HEK293 (cell line): ENCODE measurements around the gene NPFFR2.

Experiments
- CTCF ChIA-PET: fragments of 350-600 bp; formaldehyde crosslinking; extraction: SDS; loops from one replicate; lab custom pipeline; 2021; ENCODE audit warnings: antibody characterized with exemption; lab: Yijun Ruan, JAX
- POLR2A ChIA-PET: fragments of 300-600 bp; formaldehyde crosslinking; extraction: SDS; loops from one replicate; lab custom pipeline; 2020; ENCODE audit warnings: antibody characterized with exemption, inconsistent platforms; lab: Yijun Ruan, JAX
- H3K27ac ChIP-seq: fragments of 200-500 bp; sonication (Bioruptor generic); 2 replicates; pipeline ENCODE4 v1.5.1; 2014; ENCODE audit warnings: low read depth, low read length, control low read depth, inconsistent platforms; ENCODE audit errors: extremely low read depth
- H3K36me3 ChIP-seq, 2 experiments: fragments of 200-500 bp in 1 of 2; sonication (Bioruptor generic) in 1 of 2; 1 replicate in 1 of 2; 2 replicates in 1 of 2; pipeline ENCODE4 v1.5.1; 2014 to 2017; ENCODE audit warnings: inconsistent platforms in 2 of 2, low read length in 2 of 2; ENCODE audit not compliant: control insufficient read depth in 2 of 2, insufficient read depth in 1 of 2
- H3K4me1 ChIP-seq: fragments of 200-500 bp; sonication (Bioruptor generic); 2 replicates; pipeline ENCODE4 v1.5.1; 2014; ENCODE audit warnings: mild to moderate bottlenecking, low read length, inconsistent platforms; ENCODE audit not compliant: control insufficient read depth, insufficient read depth
- H3K4me3 ChIP-seq: 2 replicates; pipeline ENCODE4 v1.5.1; 2011; ENCODE audit warnings: low read depth, mild to moderate bottlenecking, control low read depth, low read length, moderate library complexity
- H3K9me3 ChIP-seq: fragments of 200-500 bp; sonication (Bioruptor generic); 2 replicates; pipeline ENCODE4 v1.5.1; 2014; ENCODE audit warnings: low read depth, low read length, inconsistent platforms; ENCODE audit not compliant: control insufficient read depth, insufficient read depth
- BCL11A ChIP-seq: fragments of 450-650 bp; formaldehyde crosslinking; IDR thresholded peaks from 2 replicates; pipeline ENCODE4 v1.5.1; 2016; ENCODE audit warnings: low read depth, missing biosample characterization, missing genetic modification characterization
- CTCF ChIP-seq: fragments of 450-650 bp; formaldehyde crosslinking; IDR thresholded peaks from 2 replicates; pipeline ENCODE4 v1.5.1; 2016; ENCODE audit warnings: missing biosample characterization, missing genetic modification characterization
- EGR2 ChIP-seq: fragments of 450-650 bp; formaldehyde crosslinking; IDR thresholded peaks from 2 replicates; pipeline ENCODE4 v1.5.1; 2016; ENCODE audit warnings: low read depth, missing biosample characterization, missing genetic modification characterization
- GLI2 ChIP-seq: fragments of 450-650 bp; formaldehyde crosslinking; IDR thresholded peaks from 2 replicates; pipeline ENCODE4; 2017; ENCODE audit warnings: missing biosample characterization, missing genetic modification characterization, low read depth, borderline replicate concordance
- HIC1 ChIP-seq: fragments of 450-650 bp; formaldehyde crosslinking; IDR thresholded peaks from 2 replicates; pipeline ENCODE4 v1.5.1; 2016; ENCODE audit warnings: missing biosample characterization, missing genetic modification characterization
- HOXA7 ChIP-seq: sonication (generic); formaldehyde crosslinking; IDR thresholded peaks from 2 replicates; pipeline ENCODE4 v1.8.1; 2022; ENCODE audit warnings: missing genetic modification reagents, borderline replicate concordance
- KLF16 ChIP-seq: fragments of 450-650 bp; formaldehyde crosslinking; IDR thresholded peaks from 2 replicates; pipeline ENCODE4 v1.5.1; 2017; ENCODE audit warnings: missing biosample characterization, missing genetic modification characterization
- MEIS1 ChIP-seq: sonication (generic); formaldehyde crosslinking; IDR thresholded peaks from 2 replicates; pipeline ENCODE4 v1.8.1; 2022; ENCODE audit warnings: missing genetic modification reagents, mild to moderate bottlenecking, borderline replicate concordance
- MYNN ChIP-seq: fragments of 450-650 bp; formaldehyde crosslinking; IDR thresholded peaks from 2 replicates; pipeline ENCODE4 v1.5.1; 2016; ENCODE audit warnings: missing biosample characterization, missing genetic modification characterization, borderline replicate concordance
- REPIN1 ChIP-seq: fragments of 450-650 bp; formaldehyde crosslinking; IDR thresholded peaks from 2 replicates; pipeline ENCODE4 v1.5.1; 2017; ENCODE audit warnings: missing biosample characterization, missing genetic modification characterization, low read depth
- SALL2 ChIP-seq: fragments of 450-650 bp; formaldehyde crosslinking; IDR thresholded peaks from 2 replicates; pipeline ENCODE4 v1.5.0; 2017; ENCODE audit warnings: missing biosample characterization, mild to moderate bottlenecking, missing genetic modification characterization, borderline replicate concordance
- SP3 ChIP-seq: fragments of 450-650 bp; formaldehyde crosslinking; IDR thresholded peaks from 2 replicates; pipeline ENCODE4 v1.5.1; 2016; ENCODE audit warnings: missing biosample characterization, missing genetic modification characterization
- TRIM28 ChIP-seq: IDR thresholded peaks from 2 replicates; pipeline ENCODE4 v1.6.1; 2011; ENCODE audit warnings: low read length, control low read depth, borderline replicate concordance
- ZNF174 ChIP-seq: fragments of 450-650 bp; formaldehyde crosslinking; IDR thresholded peaks from 2 replicates; pipeline ENCODE4 v1.5.0; 2017; ENCODE audit warnings: missing biosample characterization, mild to moderate bottlenecking, missing genetic modification characterization
- ZNF18 ChIP-seq: fragments of 450-650 bp; formaldehyde crosslinking; IDR thresholded peaks from 2 replicates; pipeline ENCODE4 v1.5.1; 2016; ENCODE audit warnings: missing biosample characterization, missing genetic modification characterization
- ZNF214 ChIP-seq: fragments of 450-650 bp; formaldehyde crosslinking; IDR thresholded peaks from 2 replicates; pipeline ENCODE4 v1.5.1; 2017; ENCODE audit warnings: missing biosample characterization, mild to moderate bottlenecking, missing genetic modification characterization, borderline replicate concordance
- ZNF23 ChIP-seq: fragments of 450-650 bp; formaldehyde crosslinking; IDR thresholded peaks from 2 replicates; pipeline ENCODE4 v1.5.1; 2016; ENCODE audit warnings: missing biosample characterization, missing genetic modification characterization, borderline replicate concordance
- ZNF433 ChIP-seq: fragments of 450-650 bp; formaldehyde crosslinking; IDR thresholded peaks from 2 replicates; pipeline ENCODE4 v1.5.1; 2016; ENCODE audit warnings: missing biosample characterization, missing genetic modification characterization, low read depth
- ZNF449 ChIP-seq: fragments of 450-650 bp; formaldehyde crosslinking; IDR thresholded peaks from 2 replicates; pipeline ENCODE4 v1.5.1; 2017; ENCODE audit warnings: missing biosample characterization, mild to moderate bottlenecking, missing genetic modification characterization, moderate library complexity
- ZNF514 ChIP-seq: fragments of 450-650 bp; formaldehyde crosslinking; IDR thresholded peaks from 2 replicates; pipeline ENCODE4 v1.5.1; 2016; ENCODE audit warnings: missing biosample characterization, missing genetic modification characterization
- ZNF555 ChIP-seq: fragments of 450-650 bp; formaldehyde crosslinking; conservative IDR thresholded peaks from 2 replicates; pipeline ENCODE4 v1.5.1; 2017; ENCODE audit warnings: missing biosample characterization, mild to moderate bottlenecking, missing genetic modification characterization, inconsistent platforms
- ZNF571 ChIP-seq: fragments of 450-650 bp; formaldehyde crosslinking; IDR thresholded peaks from 2 replicates; pipeline ENCODE4 v1.5.0; 2017; ENCODE audit warnings: missing biosample characterization, missing genetic modification characterization
- ZNF624 ChIP-seq: fragments of 450-650 bp; formaldehyde crosslinking; IDR thresholded peaks from 2 replicates; pipeline ENCODE4 v1.5.1; 2017; ENCODE audit warnings: missing biosample characterization, missing genetic modification characterization
- ZNF692 ChIP-seq: fragments of 450-650 bp; formaldehyde crosslinking; IDR thresholded peaks from 2 replicates; pipeline ENCODE4 v1.5.1; 2016; ENCODE audit warnings: missing biosample characterization, missing genetic modification characterization
- ZNF777 ChIP-seq: fragments of 450-650 bp; formaldehyde crosslinking; IDR thresholded peaks from 2 replicates; pipeline ENCODE4 v1.5.1; 2017; ENCODE audit warnings: missing biosample characterization, missing genetic modification characterization, borderline replicate concordance
- ZSCAN18 ChIP-seq: fragments of 450-650 bp; formaldehyde crosslinking; IDR thresholded peaks from 2 replicates; pipeline ENCODE4 v1.5.1; 2016; ENCODE audit warnings: missing biosample characterization, missing genetic modification characterization

The NPFFR2 gene

GRCh38 chr4:72128741-72129140 lies 96.9 kb downstream of the NPFFR2 start:
- ChIA-PET POLR2A (no interaction called here), CTCF (no interaction called here)
- no peaks in the 10 kb centered on the region for H3K9me3 ChIP-seq
- TF ChIP-seq REPIN1 (tag by site-specific recombination) (no peak), MEIS1 (CRISPR knock-in tag) (no peak), ZNF514 (tag by site-specific recombination) (no peak), TRIM28 (no peak), MYNN (tag by site-specific recombination) (no peak), SALL2 (tag by site-specific recombination) (no peak), ZNF174 (no peak), ZNF624 (tag by site-specific recombination) (no peak), HIC1 (no peak), ZNF449 (tag by site-specific recombination) (no peak), ZNF777 (tag by site-specific recombination) (no peak), ZNF571 (tag by site-specific recombination) (no peak), ZNF555 (tag by site-specific recombination) (no peak), CTCF (no peak), ZNF433 (tag by site-specific recombination) (no peak), ZNF214 (no peak), EGR2 (tag by site-specific recombination) (no peak), ZNF692 (tag by site-specific recombination) (no peak), HOXA7 (CRISPR knock-in tag) (no peak), KLF16 (tag by site-specific recombination) (no peak)
- no peak overlapping the region for H3K4me3 ChIP-seq
- no peaks in the 10 kb centered on the region for H3K36me3 ChIP-seq
- H3K4me1 ChIP-seq = no peaks in the 10 kb centered on the region
- no peak overlapping the region for H3K27ac ChIP-seq

GRCh38 chr4:72136429-72136828 lies 104.6 kb downstream of the NPFFR2 start:
- POLR2A ChIA-PET = no interaction called here
- Histone ChIP-seq H3K36me3 (no peaks in the 10 kb centered on the region), H3K4me1 (no peaks in the 10 kb centered on the region), H3K27ac (no peak overlapping the region), H3K9me3 (no peaks in the 10 kb centered on the region), H3K4me3 (no peak overlapping the region)
- CTCF ChIA-PET = no interaction called here
- no peak for TF ChIP-seq BCL11A (tag by site-specific recombination)
- TF ChIP-seq ZSCAN18 (tag by site-specific recombination) = no peak
- no peak for TF ChIP-seq GLI2 (tag by site-specific recombination)
- TF ChIP-seq ZNF18 = no peak
- TF ChIP-seq SP3 (tag by site-specific recombination) = no peak
- no peak for TF ChIP-seq ZNF23 (tag by site-specific recombination)
